Ishikawa (cell line): ENCODE data around the gene FHOD1.

ENCODE experiments used
- CEBPB ChIP-seq: IDR thresholded peaks from 2 replicates; pipeline ENCODE4 v1.6.1; 2012
- EGR1 ChIP-seq: IDR thresholded peaks from 2 replicates; pipeline ENCODE4 v1.6.1; 2012
- EP300 ChIP-seq: IDR thresholded peaks from 2 replicates; pipeline ENCODE4 v1.6.1; 2012; ENCODE audit warnings: borderline replicate concordance
- FOXM1 ChIP-seq: IDR thresholded peaks from 2 replicates; pipeline ENCODE4 v1.6.1; 2012; ENCODE audit warnings: low read depth, borderline replicate concordance
- NFIC ChIP-seq: IDR thresholded peaks from 2 replicates; pipeline ENCODE4 v1.6.1; 2012
- RAD21 ChIP-seq: IDR thresholded peaks from 2 replicates; pipeline ENCODE4 v1.6.1; 2012; ENCODE audit warnings: low read depth
- TAF1 ChIP-seq: IDR thresholded peaks from 2 replicates; pipeline ENCODE4 v1.6.1; 2012; ENCODE audit warnings: low read depth, mild to moderate bottlenecking
- YY1 ChIP-seq: IDR thresholded peaks from 2 replicates; pipeline ENCODE4 v1.6.1; 2012; ENCODE audit warnings: low read depth
- TF ChIP-seq, protein P1 (sequence below): IDR thresholded peaks from 2 replicates; pipeline ENCODE4 v1.6.1; 2012; ENCODE audit warnings: low read depth, mild to moderate bottlenecking
- TF ChIP-seq, protein P2 (sequence below): IDR thresholded peaks from 2 replicates; pipeline ENCODE4 v1.6.1; 2012
- TF ChIP-seq, protein P3 (sequence below): IDR thresholded peaks from 2 replicates; pipeline ENCODE4 v1.6.1; 2012

DNA sequence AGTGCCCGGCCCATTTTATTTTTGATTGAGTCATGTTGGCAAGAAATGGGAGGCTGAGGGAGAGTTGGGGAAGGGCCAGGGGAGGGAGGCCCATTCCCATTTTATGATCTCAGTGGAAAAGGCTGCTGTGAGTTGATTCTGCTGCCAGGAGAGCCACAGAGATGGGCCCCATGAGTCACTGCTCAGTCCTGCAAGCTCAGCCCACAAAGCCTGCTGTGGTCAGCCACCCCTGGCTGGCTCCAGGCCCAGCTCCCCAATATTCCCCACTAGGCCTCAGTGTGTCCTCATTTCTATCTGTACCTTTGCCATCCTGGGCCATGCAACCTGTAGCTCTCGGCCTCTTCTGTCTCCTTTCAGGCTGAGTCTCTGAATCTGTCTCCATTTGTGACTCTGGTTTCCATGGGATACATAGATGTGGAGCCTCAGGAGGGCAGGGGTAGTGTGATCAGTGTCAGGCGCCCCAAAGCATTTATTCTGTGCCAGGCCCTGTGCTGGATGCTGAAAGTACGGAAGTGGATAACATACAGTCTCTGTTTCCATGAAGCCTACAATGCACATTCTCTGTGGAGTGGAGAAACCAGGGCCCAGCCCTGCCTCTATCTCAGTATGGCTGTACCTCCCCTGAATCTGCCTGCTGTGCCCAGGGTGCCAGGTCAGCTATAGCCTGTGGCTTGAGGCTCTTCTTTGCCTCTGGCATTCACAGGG, 30.2 kb upstream of the FHOD1 start:
- TF ChIP-seq RAD21 (peak; percentile 6; the same call in 1 of the 2 replicates), EP300 (peak; percentile 82), NFIC (peak; percentile 94), YY1 (no peak), EGR1 (no peak), CEBPB (peak; percentile 38; the same call in 1 of the 2 replicates), TAF1 (0 out of 2 replicates have a peak, but pooled peaks have one; percentile 6), FOXM1 (0 out of 2 replicates have a peak, but pooled peaks have one; percentile 36)
- TF ChIP-seq, protein P1, sequence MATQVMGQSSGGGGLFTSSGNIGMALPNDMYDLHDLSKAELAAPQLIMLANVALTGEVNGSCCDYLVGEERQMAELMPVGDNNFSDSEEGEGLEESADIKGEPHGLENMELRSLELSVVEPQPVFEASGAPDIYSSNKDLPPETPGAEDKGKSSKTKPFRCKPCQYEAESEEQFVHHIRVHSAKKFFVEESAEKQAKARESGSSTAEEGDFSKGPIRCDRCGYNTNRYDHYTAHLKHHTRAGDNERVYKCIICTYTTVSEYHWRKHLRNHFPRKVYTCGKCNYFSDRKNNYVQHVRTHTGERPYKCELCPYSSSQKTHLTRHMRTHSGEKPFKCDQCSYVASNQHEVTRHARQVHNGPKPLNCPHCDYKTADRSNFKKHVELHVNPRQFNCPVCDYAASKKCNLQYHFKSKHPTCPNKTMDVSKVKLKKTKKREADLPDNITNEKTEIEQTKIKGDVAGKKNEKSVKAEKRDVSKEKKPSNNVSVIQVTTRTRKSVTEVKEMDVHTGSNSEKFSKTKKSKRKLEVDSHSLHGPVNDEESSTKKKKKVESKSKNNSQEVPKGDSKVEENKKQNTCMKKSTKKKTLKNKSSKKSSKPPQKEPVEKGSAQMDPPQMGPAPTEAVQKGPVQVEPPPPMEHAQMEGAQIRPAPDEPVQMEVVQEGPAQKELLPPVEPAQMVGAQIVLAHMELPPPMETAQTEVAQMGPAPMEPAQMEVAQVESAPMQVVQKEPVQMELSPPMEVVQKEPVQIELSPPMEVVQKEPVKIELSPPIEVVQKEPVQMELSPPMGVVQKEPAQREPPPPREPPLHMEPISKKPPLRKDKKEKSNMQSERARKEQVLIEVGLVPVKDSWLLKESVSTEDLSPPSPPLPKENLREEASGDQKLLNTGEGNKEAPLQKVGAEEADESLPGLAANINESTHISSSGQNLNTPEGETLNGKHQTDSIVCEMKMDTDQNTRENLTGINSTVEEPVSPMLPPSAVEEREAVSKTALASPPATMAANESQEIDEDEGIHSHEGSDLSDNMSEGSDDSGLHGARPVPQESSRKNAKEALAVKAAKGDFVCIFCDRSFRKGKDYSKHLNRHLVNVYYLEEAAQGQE: no peak
- TF ChIP-seq, protein P2, sequence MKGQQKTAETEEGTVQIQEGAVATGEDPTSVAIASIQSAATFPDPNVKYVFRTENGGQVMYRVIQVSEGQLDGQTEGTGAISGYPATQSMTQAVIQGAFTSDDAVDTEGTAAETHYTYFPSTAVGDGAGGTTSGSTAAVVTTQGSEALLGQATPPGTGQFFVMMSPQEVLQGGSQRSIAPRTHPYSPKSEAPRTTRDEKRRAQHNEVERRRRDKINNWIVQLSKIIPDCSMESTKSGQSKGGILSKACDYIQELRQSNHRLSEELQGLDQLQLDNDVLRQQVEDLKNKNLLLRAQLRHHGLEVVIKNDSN: no peak
- TF ChIP-seq, protein P3, sequence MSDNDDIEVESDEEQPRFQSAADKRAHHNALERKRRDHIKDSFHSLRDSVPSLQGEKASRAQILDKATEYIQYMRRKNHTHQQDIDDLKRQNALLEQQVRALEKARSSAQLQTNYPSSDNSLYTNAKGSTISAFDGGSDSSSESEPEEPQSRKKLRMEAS: no peak
